ENCODE data around the gene SLC23A2. TPM values are rescaled to one million over a fixed set of nuclear protein-coding genes. Genes with fewer than 3 reads are reported as not detected.
"Not testable (repeated sequence)": the region's sequence is repeated elsewhere in the genome, so short reads cannot be mapped to it uniquely, and the experiment has no call there.

Gene SLC23A2
- total RNA-seq, 1 donor from 2014 or later, result 10.0 TPM

DNA sequence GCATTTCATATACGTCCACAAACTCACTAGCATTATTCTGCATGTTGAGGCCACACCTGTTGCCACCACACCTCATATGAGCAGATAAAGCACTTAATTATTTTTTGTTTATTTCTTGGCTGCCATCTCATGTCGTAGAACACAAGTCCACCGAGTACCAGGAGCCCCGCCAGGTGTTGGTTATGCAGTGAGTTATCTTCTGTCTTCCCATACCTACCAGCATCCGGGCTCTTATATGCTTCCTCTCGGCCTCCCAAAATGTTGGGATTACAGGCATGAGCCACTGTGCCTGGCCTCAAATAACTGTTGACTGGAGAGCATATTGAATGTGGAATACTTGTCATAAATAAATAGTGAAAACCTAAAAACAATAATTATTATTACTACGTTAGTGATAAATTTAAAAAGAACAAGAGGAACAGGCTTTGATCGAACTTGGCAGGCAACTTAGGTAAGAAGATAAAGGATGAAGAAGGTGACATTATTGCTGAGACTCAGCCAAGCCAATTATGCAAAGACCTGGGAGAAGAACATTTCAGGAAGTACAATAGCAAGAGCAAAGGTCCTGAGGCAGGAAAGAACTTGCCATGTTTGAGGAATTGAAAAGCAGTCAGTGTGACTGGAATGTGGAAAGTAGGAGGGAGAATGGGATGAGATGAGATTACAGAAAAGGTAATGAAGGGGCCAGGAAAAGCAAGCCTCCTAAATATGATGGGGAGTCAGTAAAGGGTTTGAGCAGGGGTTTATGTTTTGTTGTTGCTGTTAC lies 12.6 kb upstream of the SLC23A2 start:
- intact Hi-C loops (cut with DNase I), result no loop called here
- DNase-seq (ENCODE audit: low spot score), result no peak

DNA sequence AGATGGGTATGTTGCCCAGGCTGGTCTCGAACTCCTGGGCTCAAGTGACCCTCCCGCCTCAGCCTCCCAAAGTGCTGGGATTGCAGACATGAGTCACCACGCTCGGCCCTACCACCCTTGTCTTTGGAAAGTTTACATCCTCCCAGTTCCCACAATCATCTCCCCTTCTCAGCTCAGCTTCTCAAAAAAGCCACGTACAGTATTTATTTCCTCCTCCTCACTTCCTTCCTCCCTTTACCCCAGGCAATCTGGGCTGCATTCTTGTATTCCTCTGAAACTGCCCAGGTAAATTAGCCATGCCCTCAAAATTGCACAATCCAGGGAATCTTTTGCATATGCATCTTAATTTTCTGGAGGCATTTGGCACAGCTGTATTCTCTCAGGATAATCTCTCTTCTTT lies 7.4 kb upstream of the SLC23A2 start:
- DNase-seq (ENCODE audit: low spot score), result no peak
- intact Hi-C loops (cut with DNase I), result no loop called here

DNA sequence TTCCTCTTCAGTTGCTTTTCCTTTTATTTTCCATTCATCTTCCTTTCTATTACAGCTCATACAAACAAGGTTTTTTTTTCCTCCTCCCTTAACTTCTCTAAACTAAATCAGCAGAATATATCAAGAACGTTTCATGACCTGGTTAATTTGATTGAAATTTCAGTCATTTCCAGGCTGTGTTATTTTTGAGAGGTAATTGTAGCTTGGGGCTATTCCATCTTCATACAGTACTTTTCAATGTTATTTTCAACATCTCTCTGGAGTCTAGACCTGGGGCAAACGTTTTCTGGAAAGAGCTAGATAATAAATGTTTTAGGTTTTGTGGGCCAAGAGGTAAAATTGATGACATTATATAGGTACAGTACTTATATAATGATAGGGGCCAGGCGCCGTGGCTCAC lies 4.0 kb upstream of the SLC23A2 start:
- intact Hi-C loops (cut with DNase I), result no loop called here

DNA sequence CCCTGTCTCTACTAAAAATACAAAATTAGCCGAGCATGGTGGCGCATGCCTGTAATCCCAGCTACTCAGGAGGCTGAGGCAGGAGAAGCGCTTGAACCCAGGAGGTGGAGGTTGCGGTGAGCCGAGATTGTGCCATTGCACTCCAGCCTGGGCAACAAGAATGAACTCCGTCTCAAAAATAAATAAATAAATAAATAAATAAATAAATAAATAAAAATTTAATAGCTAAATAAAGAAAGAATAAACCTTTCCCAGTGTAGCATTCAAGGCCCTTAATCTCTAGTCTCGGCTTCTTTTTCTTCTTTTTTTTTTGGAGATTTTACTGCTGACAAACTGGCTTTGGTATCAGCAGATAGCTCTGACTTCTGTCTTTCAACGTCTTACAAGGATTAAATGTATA lies 3.5 kb upstream of the SLC23A2 start:
- DNase-seq (ENCODE audit: low spot score); intact Hi-C loops (cut with DNase I): not testable (repeated sequence)

More for the DNA sequence above, 4.0 kb upstream of the SLC23A2 start:
- no peak for DNase-seq (ENCODE audit: low spot score)

DNA sequence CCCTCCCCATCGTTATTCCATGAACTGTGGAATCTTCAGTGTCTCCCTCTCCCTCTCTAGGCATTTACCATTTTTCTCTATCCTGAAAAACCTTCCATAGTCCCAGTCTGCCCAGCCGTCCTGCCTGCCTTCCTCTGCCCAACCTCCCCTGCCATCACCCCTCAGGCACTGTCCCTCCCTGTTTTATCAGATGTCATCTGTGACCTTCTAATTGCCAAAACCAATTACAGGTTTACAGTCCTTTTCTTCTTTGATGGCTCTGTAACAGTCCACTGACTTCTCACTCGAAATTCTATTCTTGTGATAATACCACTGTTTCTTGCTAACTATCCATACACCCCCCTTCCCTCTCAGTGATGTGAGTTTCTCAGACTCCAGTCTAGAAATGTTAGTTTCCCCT lies 2.3 kb upstream of the SLC23A2 start:
- intact Hi-C loops (cut with DNase I), result no loop called here

DNA sequence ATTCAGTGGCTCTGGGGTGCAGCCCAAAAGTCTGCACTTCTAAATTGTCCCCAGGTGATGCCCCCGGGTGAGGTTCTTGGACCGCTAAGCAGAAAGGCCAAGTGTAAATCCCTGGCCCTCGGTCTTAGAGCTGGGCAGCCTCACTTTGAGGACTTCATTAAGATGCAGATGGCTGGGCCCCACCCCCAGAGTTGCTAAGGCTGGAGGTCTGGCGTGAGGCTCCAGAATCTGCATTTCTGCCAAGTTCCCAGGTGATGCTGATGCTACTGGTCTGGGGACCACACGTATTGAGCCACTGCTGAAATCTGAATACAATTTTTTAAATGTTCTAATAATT lies 735 bp upstream of the SLC23A2 start:
- no peak for DNase-seq (ENCODE audit: low spot score)
- intact Hi-C loops (cut with DNase I), result no loop called here

More for the DNA sequence above, 2.3 kb upstream of the SLC23A2 start:
- DNase-seq (ENCODE audit: low spot score), result no peak

DNA sequence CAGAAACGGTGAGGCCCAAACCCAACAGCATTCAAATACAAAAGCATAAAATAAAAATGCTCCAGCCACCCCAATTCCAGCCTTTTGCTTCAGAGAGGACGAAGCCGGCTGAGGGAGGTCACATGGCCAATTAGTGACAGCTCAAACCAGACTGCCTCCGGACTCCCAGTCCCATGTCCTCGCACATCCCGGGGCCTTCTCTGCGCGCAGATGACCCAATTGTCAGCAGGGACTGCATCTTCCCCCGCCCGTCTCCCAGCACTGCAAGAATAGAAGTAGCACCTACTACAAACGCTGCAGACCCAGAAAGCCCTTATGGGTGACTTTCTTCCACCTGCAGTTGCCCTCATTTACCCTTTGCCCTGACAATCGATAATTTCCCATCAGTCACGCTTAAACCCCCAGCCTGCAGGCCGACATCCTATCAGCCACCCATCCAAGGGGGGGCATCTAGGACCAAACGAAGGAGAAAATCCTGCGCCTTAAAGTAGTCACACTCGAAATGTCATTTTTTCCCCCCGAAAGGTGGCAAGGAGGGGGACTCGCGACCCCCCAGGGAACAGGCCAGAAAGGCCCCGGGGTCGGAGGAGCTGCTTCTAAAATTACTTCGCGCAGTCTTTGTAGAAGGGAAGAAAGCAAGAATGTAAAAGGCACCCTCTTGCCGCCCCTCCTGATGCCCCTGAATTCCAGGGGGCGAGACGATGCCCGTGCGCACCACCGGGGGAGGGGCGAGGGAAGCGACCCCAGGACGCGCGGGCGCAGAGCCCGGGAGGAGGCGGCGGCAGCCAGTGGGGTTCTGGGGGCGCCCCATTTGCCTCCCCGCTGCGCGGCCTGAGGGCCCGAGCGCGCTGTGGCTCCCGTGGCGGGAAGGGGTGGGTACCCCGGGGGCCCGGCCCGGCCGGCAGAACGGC lies 792 bp downstream of the SLC23A2 start:
- intact Hi-C loops (cut with DNase I), result no loop called here
- DNase-seq (ENCODE audit: low spot score), result peak; percentile 81

DNA sequence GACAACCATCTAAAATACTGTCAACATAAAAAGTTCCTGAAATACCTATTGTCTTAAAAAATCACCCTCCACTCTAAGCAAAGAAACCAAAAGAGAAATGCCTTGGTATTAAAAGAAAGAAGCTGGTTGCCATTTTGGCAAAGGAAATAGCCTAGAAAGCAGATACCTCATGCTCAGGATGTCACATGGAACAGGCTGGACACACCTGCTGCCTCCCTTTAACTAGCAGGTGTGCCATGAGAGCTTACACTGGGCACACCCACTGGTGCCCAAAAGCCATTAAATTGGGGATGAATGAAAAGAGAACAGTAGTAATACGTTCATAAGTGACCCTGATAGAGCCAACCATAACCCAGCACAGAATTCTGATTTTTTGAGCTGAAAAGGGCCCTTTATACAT lies 1.5 kb downstream of the SLC23A2 start:
- intact Hi-C loops (cut with DNase I), result no loop called here

DNA sequence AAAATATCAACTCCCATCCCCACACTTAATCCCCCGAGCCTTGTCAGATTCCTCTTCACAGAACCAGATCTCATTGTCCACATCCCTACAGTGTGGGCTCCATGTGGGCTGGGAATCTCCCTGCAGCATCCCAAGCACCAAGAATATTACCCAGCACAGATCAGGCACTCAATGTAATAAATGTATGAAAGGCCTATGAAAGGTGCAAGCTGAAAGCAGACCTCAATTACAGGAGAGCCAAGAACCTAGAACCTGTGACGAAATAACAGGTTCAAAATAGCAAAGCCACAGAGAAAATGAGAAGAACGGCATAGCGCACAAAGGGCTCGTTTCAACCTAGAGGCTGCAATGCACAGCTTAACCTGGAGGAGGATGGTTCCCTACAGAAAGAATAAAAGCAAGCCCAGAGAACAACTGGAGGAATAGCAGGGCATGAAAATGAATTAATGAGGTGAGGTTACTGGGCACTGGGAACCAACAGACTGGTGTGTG lies 3.1 kb downstream of the SLC23A2 start:
- no peak for DNase-seq (ENCODE audit: low spot score)
- intact Hi-C loops (cut with DNase I), result no loop called here

More for the DNA sequence above, 1.5 kb downstream of the SLC23A2 start:
- no peak for DNase-seq (ENCODE audit: low spot score)

DNA sequence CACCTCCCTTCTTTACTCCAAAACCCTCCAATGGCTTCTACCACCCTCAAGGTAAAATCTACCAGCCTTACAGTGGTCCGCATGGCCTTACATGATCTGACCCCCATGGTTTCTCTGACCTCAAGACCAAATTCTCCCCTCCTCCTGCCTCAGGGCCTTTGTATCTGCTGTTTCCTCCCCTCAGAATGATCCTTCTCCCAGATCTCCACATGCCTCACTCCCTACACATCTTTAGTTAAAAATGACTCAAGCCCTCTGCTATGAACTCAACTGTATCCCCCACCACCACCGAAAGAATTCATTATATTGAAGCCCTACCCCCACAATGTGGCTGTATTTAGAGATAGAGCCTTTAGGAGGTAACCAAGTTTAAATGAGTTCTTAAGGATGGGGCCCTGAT lies 4.1 kb downstream of the SLC23A2 start:
- no peak for DNase-seq (ENCODE audit: low spot score)
- intact Hi-C loops (cut with DNase I), result no loop called here

DNA sequence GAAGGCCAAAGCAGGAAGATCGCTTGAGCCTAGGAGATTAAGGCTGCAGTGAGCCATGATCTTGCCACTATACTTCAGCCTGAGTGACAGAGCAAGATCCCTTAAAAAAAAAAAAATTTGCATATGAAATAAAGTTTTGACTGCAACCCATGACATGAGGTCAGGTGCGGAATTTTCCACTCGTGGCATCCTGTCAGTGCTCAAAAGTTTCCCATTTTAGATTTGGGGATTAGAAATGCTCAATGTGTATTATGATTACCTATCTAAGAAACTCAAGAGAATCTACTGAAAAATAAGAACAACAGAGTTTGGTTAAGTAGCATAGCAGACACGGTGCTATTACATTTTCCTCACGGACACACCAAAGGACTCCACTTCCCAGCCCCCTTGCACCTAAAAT lies 11.7 kb downstream of the SLC23A2 start:
- intact Hi-C loops (cut with DNase I), result no loop called here

DNA sequence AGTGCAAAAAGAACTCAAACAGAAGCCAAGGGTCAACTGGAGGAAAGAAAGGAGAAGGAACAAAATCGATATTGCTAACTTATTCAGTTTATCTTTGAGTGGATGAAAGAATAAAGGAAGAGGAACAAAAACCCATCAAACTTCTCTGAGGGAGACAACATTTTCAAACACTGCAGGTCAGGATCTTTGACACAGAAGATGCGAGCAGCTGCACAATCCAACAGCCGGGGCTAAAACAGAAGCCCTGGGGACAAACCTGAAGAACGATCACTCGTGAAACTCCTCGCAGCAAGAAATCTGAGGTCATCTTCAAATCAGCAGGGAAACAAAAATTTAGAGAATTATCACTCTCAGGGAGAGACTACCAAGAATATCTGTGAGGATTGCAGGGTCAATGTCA lies 14.2 kb downstream of the SLC23A2 start:
- intact Hi-C loops (cut with DNase I), result no loop called here
- no peak for DNase-seq (ENCODE audit: low spot score)

More for the DNA sequence above, 11.7 kb downstream of the SLC23A2 start:
- DNase-seq (ENCODE audit: low spot score), result no peak

DNA sequence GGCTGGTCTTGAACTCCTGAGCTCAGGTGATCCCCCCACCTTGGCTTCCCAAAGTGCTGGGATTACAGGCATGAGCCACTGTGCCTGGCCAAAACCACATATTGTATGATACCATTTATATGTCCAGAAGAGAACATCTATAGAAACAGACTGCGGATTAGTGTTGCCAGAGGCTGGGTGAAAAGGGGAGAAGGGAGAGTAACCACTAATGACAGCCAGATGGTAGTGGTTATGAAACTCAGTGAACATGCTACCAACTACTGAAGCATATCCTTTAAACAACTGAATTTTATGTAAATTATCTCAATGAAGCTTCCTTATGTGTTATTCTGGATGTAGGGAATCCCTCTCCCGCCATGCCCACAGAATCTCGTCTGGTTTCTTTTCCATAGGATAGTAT lies 15.7 kb downstream of the SLC23A2 start:
- no peak for DNase-seq (ENCODE audit: low spot score)
- intact Hi-C loops (cut with DNase I), result no loop called here

DNA sequence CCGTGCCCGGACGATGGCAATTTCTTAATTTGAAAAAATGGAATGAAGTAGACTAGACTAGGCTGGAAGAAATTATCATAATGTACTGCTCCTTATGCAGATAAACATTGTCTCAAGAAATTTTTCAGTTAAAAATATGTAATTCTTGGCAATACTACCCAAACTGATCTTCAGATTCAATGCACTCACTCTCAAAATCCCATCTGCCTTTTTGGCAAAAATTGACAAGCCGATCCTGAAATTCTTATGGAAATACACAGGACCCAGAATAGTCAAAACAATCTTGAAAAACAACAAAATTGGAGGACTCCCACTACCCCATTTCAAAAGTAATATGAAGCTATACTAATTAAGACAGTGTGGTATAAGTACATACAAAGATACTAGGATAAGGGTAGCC lies 19.0 kb downstream of the SLC23A2 start:
- no peak for DNase-seq (ENCODE audit: low spot score)
- intact Hi-C loops (cut with DNase I), result no loop called here

DNA sequence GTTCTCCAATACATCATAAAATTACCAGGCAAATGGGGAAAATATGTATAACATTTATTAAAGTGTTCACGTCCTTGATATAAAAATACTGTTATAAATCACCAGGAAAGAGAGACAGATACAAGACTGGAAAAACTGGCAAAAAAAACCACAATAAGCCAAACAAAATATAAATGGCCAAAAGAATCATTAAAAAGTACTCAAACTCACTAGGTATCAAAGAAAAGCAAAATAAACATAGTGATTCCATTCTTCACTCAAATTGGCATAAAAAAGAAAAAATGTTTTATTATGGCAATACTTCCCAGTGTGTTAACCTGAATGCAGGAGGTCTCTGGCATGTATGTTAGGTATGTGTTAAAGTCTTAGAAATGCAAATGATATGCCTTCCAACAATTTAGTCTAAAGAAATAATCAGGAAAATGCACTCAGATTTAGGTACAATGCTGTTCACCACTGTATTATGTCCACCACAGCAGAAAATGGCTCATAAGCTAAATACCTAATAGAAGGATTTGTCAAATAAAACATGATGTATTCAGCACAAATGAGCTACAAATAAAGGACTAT lies 21.4 kb downstream of the SLC23A2 start:
- intact Hi-C loops (cut with DNase I), result no loop called here
- DNase-seq (ENCODE audit: low spot score), result no peak

DNA sequence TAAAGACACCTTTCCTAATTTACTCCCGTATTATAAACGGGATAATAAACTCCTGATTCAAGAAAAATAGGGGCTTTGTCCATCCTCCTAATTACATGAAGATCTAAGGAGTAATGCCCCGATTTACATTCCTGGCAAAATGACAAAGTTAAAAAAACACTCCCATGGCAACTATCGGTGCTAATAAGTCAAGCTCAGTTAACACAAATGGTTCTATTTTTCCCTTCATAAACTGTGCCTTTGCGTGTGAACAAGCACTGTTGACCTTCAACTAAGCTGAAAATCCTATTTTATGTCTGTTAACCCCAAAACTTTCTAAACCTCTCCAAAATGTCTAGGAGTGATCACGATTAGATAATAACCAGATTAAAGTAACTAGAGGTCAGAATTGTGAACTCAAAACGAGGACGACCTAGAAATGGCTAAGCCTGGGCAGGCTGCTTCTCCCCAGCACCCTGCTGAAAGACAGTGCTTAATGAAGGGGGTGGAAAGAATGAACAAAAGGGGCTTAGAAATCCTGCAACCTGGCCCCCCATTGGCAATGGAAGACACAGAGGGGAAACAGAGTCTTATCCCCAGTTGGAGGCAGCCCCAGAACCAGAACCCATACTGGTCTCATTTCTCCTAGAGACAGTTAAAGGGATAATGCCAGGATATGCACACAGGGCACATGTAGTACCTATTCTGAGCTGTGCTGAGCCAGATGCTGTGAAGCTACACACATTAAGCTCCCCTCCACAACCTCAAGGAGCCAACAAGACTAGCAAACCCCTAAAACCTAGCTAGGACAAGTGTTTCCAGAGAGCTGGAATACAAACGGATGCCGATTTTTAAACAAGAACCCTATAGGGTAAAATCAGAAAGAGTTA lies 23.0 kb downstream of the SLC23A2 start:
- intact Hi-C loops (cut with DNase I), result no loop called here

DNA sequence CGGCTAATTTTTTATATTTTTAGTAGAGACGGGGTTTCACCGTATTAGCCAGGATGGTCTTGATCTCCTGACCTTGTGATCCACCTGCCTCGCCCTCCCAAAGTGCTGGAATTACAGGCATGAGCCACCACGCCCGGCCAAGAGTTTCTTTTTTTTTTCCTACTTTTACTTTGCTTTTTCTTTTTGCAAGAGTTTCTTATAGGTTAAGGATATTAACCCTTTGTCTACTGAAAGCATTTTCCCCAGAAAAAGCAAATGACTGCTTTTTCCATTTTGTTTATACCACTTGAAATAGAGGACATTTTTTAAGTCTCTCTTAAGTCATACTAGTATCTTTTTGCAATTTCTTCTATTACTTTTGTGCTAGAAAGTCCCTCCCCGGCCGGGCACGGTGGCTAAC lies 25.3 kb downstream of the SLC23A2 start:
- intact Hi-C loops (cut with DNase I); DNase-seq (ENCODE audit: low spot score): not testable (repeated sequence)

More for the DNA sequence above, 23.0 kb downstream of the SLC23A2 start:
- no peak for DNase-seq (ENCODE audit: low spot score)

DNA sequence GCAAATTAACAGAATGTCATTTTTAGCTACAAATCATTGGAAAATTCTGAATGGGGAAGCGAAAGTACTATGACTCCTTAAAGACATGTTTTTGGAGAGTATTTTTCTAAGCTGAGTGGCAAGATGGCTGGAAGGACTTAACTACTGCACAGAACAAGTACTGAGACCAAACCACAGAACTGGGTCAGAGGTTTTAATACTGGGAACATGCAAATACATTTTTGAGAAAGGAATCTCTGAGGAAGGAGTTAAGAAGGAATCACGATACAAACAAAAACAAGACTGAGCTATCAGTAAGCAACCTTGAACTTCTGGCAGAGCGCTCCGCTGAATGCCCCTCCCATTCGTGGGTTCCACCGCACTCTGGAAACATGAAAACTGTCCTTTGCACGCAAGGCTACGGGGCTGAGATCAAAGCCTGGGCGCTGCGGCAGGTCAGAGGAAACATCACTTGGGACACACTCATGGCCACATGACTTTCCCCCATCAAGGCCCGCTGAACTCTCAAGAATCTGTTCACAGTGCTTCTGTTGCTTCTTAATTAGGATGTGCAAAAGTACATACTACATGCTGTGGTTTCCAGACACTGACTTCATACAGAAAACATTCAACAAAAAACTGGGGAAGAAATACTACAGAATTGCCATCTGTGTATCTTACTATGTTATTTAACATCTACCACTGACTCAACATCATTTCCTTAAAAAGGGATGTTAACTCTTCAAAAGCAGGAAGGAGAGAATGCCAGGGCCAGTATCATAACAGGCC lies 27.8 kb downstream of the SLC23A2 start:
- peak; percentile 77 for DNase-seq (ENCODE audit: low spot score)
- intact Hi-C loops (cut with DNase I), result no loop called here

Data from cardiac septum (tissue), 1 donor.